Adrenal gland (tissue), 12 donors: ENCODE measurements around the gene LANCL2. TPM values are rescaled to one million over a fixed set of nuclear protein-coding genes. Genes with fewer than 3 reads are reported as not detected.

Source experiments
- DNase-seq, 7 donors: peaks; one replicate each; pipeline ENCODE4 v3.0.0-alpha.2; 2019 to 2020
- H3K27ac ChIP-seq, 5 donors: fragments of 200-600 bp; sonication (generic) in 4 of 5; 1 replicate in 3 of 5; 2 replicates in 2 of 5; pipeline versions ENCODE4 v1.5.1 to v1.8.0; 2016 to 2020; ENCODE audit warnings: mild to moderate bottlenecking in 1 of 5
- H3K27me3 ChIP-seq: fragments of 200-600 bp; 2 replicates; pipeline ENCODE4 v1.8.0; 2021
- H3K36me3 ChIP-seq, 2 donors: fragments of 200-600 bp; replicated peaks in 1 of 2; 1 replicate in 1 of 2; 2 replicates in 1 of 2; pipeline versions ENCODE4 v1.5.1 to v1.8.0; 2018 to 2022
- H3K4me1 ChIP-seq, 2 donors: fragments of 200-600 bp; replicated peaks in 1 of 2; 1 replicate in 1 of 2; 2 replicates in 1 of 2; pipeline versions ENCODE4 v1.5.1 to v1.8.0; 2018 to 2021
- H3K4me3 ChIP-seq, 4 donors: fragments of 200-600 bp; sonication (generic) in 3 of 4; one replicate each; pipeline ENCODE4 v1.5.1; 2016 to 2018
- H3K9me3 ChIP-seq, 3 donors: fragments of 200-600 bp; sonication (generic) in 1 of 3; replicated peaks in 1 of 3; 1 replicate in 2 of 3; 2 replicates in 1 of 3; pipeline versions ENCODE4 v1.5.1 to v1.8.0; 2016 to 2021
- POLR2A ChIP-seq, 2 donors: fragments of 450-650 bp; IDR thresholded peaks; one replicate each; pipeline ENCODE4 v1.6.1; 2017; ENCODE audit warnings: antibody characterized with exemption in 2 of 2, mild to moderate bottlenecking in 2 of 2, moderate library complexity in 1 of 2
- WGBS, 4 donors: extraction: QIAGEN DNeasy Blood & Tissue Kit in 2 of 4; methylation state at CpG; one replicate each; pipeline versions ENCODE4 v1.1.5 to v1.1.7; 2013 to 2017; 5-methylcytosine and 5-hydroxymethylcytosine counted together
- intact Hi-C, 2 donors: fragments of 100-400 bp; cut with DNase I; formaldehyde crosslinking; loops; one replicate each; pipeline versions ENCODE4 v1.14.1 to v1.15.0; 2022 to 2023
- polyA plus RNA-seq, 3 donors: library from polyadenylated mRNA; stranded (reverse); fragments of 200-250 nt in 2 of 3; fragments of 350-450 nt in 1 of 3; fragmentation: Illumina TruSeq in 1 of 3; extraction: RNeasy Lipid Tissue Mini Kit (QIAGEN cat#74804) in 1 of 3; gene quantifications; one replicate each; pipeline ENCODE4 v1.2.3, GENCODE V29; 2013 to 2014
- total RNA-seq, 9 donors: library from RNA; depleted of rRNA in 4 of 9; stranded (reverse); fragments of >200 nt in 4 of 9; fragments of 120-200 nt in 1 of 9; fragmentation: NEBNext Ultra II Directional in 1 of 9; extraction: Animal tissue kit (Norgen Biotek cat#: 25700) in 1 of 9; gene quantifications; one replicate each; pipeline versions ENCODE4 v1.1.0 to v1.2.4, GENCODE V29; 2013 to 2023
- TF ChIP-seq, protein P1 (sequence below), 6 experiments: fragments of 450-650 bp in 4 of 6; fragments of 200-600 bp in 2 of 6; sonication (generic) in 1 of 6; IDR thresholded peaks; 1 replicate in 5 of 6; 2 replicates in 1 of 6; pipeline versions ENCODE4 v1.5.1 to v1.8.0; 2016 to 2021; ENCODE audit warnings: antibody characterized with exemption in 6 of 6, mild to moderate bottlenecking in 2 of 6, moderate library complexity in 1 of 6
- donor health status: healthy with polysubstance abuse.
- donor health status: Bipolar disorder and iron deficiency.
- donor health status: DM: yes; HTN: yes; CAD: no.
- donor health status: DM: no; HTN: no; CAD: no.
- donor health status: DM: no; HTN: no; CAD: no.
- donor health status: DM: yes; HTN: yes; CAD: no.

The LANCL2 gene
- total and polyA plus RNA-seq, 12 donors, result 10.5 to 28.1 (median 18.1) TPM

DNA sequence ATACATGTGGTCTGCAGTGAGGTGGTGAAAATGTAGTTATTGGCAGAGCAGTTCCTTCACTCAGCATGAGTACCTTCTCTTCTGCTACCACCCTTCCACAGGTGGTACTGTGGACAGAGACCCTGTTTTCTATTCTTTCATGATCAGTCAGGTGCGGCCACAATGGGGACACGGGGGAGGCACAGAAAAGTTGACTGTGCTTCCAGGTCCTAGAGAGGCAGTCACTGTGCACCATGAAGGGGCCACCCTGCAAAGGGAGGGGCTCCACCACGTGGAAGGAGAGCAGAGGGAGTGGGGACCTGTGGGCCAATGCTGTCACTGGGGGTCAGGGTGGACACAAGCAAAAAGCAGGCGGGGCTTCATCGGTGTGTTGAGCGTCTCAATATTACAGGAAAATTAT lies 3.6 kb upstream of the LANCL2 start:
- Histone ChIP-seq H3K27ac (no peak overlapping the region), H3K9me3 (no peaks in the 10 kb centered on the region), H3K36me3 (no peaks in the 10 kb centered on the region), H3K27me3 (no peaks in the 10 kb centered on the region), H3K4me1 (peaks cover 0 to 8% of the 10 kb centered on the region in 2 donors), H3K4me3 (no peak overlapping the region)
- TF ChIP-seq, protein P1, sequence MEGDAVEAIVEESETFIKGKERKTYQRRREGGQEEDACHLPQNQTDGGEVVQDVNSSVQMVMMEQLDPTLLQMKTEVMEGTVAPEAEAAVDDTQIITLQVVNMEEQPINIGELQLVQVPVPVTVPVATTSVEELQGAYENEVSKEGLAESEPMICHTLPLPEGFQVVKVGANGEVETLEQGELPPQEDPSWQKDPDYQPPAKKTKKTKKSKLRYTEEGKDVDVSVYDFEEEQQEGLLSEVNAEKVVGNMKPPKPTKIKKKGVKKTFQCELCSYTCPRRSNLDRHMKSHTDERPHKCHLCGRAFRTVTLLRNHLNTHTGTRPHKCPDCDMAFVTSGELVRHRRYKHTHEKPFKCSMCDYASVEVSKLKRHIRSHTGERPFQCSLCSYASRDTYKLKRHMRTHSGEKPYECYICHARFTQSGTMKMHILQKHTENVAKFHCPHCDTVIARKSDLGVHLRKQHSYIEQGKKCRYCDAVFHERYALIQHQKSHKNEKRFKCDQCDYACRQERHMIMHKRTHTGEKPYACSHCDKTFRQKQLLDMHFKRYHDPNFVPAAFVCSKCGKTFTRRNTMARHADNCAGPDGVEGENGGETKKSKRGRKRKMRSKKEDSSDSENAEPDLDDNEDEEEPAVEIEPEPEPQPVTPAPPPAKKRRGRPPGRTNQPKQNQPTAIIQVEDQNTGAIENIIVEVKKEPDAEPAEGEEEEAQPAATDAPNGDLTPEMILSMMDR (IDR thresholded peaks at IDR 0.05), result no peak
- TF ChIP-seq POLR2A (IDR thresholded peaks at IDR 0.05), result no peak
- DNase-seq, result no peak
- 69 to 77% (median 74%) methylated on average over 6 of the region's 6 CpGs for WGBS, 4 donors
- intact Hi-C loops, result loop anchor here in 1 of 2 donors (10.0 kb wide), 1 partner anchor 87 kb away; no protein-coding TSS in a partner anchor

DNA sequence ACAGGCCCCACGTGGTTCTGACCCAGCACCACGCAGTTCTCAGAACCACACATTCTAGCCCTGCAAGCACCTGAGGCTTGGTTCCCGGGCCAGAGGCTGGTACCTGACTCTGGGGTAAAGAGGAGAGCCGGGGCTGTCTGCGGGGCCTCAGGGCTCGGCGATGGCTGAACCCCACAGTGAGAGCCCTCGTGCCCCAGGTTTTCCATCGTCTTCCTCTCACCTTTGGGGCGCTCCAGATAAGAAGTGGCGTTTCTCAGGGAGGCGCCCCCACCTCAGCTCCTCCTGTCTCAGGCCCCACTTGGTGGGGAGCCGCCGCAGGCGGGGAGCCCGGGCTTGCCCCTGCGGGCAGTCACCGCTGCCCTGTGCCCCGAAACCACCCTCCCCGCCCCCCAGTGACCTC lies 2.2 kb upstream of the LANCL2 start:
- no peaks in the 10 kb centered on the region for H3K9me3 ChIP-seq
- H3K27me3 ChIP-seq, result no peaks in the 10 kb centered on the region
- H3K36me3 ChIP-seq, result no peaks in the 10 kb centered on the region
- TF ChIP-seq, protein P1 (IDR thresholded peaks at IDR 0.05), result no peak
- TF ChIP-seq POLR2A (IDR thresholded peaks at IDR 0.05), result no peak
- no peak overlapping the region for H3K4me3 ChIP-seq
- H3K4me1 ChIP-seq, result peaks cover 8 to 20% of the 10 kb centered on the region in 2 donors
- DNase-seq, result no peak
- intact Hi-C loops, result loop anchor here in 1 of 2 donors (10.0 kb wide), 1 partner anchor 88 kb away; no protein-coding TSS in a partner anchor
- 81 to 90% (median 90%) methylated on average over 10 to 20 of the region's 20 CpGs; no CpG with 5 or more reads in 1 of the 4 donors for WGBS, 4 donors
- no peak overlapping the region for H3K27ac ChIP-seq

- Histone ChIP-seq H3K36me3 (no peaks in the 10 kb centered on the region), H3K9me3 (no peaks in the 10 kb centered on the region), H3K4me3 (no peak overlapping the region), H3K4me1 (peaks cover 8 to 20% of the 10 kb centered on the region in 2 donors), H3K27ac (no peak overlapping the region), H3K27me3 (no peaks in the 10 kb centered on the region)
- no peak for DNase-seq
- WGBS, 4 donors, result 81 to 84% (median 83%) methylated on average over 21 to 25 of the region's 25 CpGs
- TF ChIP-seq, protein P1 (IDR thresholded peaks at IDR 0.05), result no peak
- TF ChIP-seq POLR2A (IDR thresholded peaks at IDR 0.05), result no peak
- intact Hi-C loops, result loop anchor here in 1 of 2 donors (10.0 kb wide), 1 partner anchor 89 kb away; no protein-coding TSS in a partner anchor
Observed at GRCh38 chr7:55363386-55364170, 1.6 kb upstream of the LANCL2 start.

GRCh38 chr7:55365675-55366460 lies 731 bp downstream of the LANCL2 start:
- Histone ChIP-seq H3K4me1 (peaks cover 8 to 20% of the 10 kb centered on the region in 2 donors), H3K9me3 (no peaks in the 10 kb centered on the region), H3K27ac (peak overlapping the region; percentile 96 to 100 (median 98)), H3K36me3 (no peaks in the 10 kb centered on the region), H3K27me3 (no peaks in the 10 kb centered on the region), H3K4me3 (peak overlapping the region; percentile 60 to 99 (median 94))
- DNase-seq, result peak; percentile 94 to 96 (median 95)
- 0 to 1% (median 0%) methylated on average over 18 to 101 of the region's 101 CpGs; no CpG with 5 or more reads in 1 of the 4 donors for WGBS, 4 donors
- TF ChIP-seq, protein P1 (IDR thresholded peaks at IDR 0.05), result peak in 4 of 6 experiments; percentile 30 to 42 (median 33)
- peak; percentile 54 to 89 for TF ChIP-seq POLR2A (IDR thresholded peaks at IDR 0.05)
- intact Hi-C loops, result loop anchor here in 1 of 2 donors (10.0 kb wide), 1 partner anchor 91 kb away; no protein-coding TSS in a partner anchor
